ENCODE results near the gene ZNRF1. TPM values are rescaled to one million over a fixed set of nuclear protein-coding genes. Genes with fewer than 3 reads are reported as not detected.

The ZNRF1 gene
- total and polyA plus RNA-seq, 7 donors = 10.6 to 33.0 (median 16.9) TPM

- Histone ChIP-seq H3K9me3 (no peaks in the 10 kb centered on the region), H3K4me3 (no peak overlapping the region), H3K27ac (peak overlapping the region; percentile 61 to 76 (median 74)), H3K4me1 (peaks cover 0 to 34% (median 25%) of the 10 kb centered on the region in 4 donors), H3K36me3 (no peaks in the 10 kb centered on the region), H3K27me3 (no peaks in the 10 kb centered on the region)
- intact Hi-C loops (cut with DNase I) = no loop called here
- DNase-seq = no peak
- TF ChIP-seq EP300 (IDR thresholded peaks at IDR 0.05) (no peak), POLR2A (IDR thresholded peaks at IDR 0.05) (no peak), CTCF (IDR thresholded peaks at IDR 0.05) (no peak), POLR2AphosphoS5 (IDR thresholded peaks at IDR 0.05) (no peak)
- WGBS, 2 donors = 94 to 95% methylated on average over 6 of the region's 6 CpGs
These were observed 28.9 kb downstream of the ZNRF1 start for GRCh38 chr16:75027520-75028300.

GRCh38 chr16:75028544-75029135 is 29.8 kb downstream of the ZNRF1 start:
- TF ChIP-seq POLR2AphosphoS5 (IDR thresholded peaks at IDR 0.05) (no peak), POLR2A (IDR thresholded peaks at IDR 0.05) (no peak), EP300 (IDR thresholded peaks at IDR 0.05) (no peak)
- 79 to 93% methylated on average over 4 of the region's 4 CpGs for WGBS, 2 donors
- Histone ChIP-seq H3K4me3 (no peak overlapping the region), H3K9me3 (no peaks in the 10 kb centered on the region), H3K27me3 (no peaks in the 10 kb centered on the region), H3K27ac (no peak overlapping the region), H3K4me1 (peaks cover 0 to 34% (median 25%) of the 10 kb centered on the region in 4 donors), H3K36me3 (no peaks in the 10 kb centered on the region)
- DNase-seq = no peak
- intact Hi-C loops (cut with DNase I) = no loop called here

GRCh38 chr16:75029854-75030253 is 31.0 kb downstream of the ZNRF1 start:
- TF ChIP-seq POLR2AphosphoS5 (IDR thresholded peaks at IDR 0.05) = no peak
- TF ChIP-seq CTCF (IDR thresholded peaks at IDR 0.05) = no peak
- TF ChIP-seq POLR2A (IDR thresholded peaks at IDR 0.05) = no peak
- no peak for TF ChIP-seq EP300 (IDR thresholded peaks at IDR 0.05)
- Histone ChIP-seq H3K27ac (no peak overlapping the region), H3K9me3 (no peaks in the 10 kb centered on the region), H3K4me3 (no peak overlapping the region), H3K27me3 (no peaks in the 10 kb centered on the region), H3K36me3 (no peaks in the 10 kb centered on the region), H3K4me1 (peaks cover 0 to 30% (median 23%) of the 10 kb centered on the region in 4 donors)
- no peak for DNase-seq
- intact Hi-C loops (cut with DNase I) = no loop called here

GRCh38 chr16:75032655-75033054 is 33.8 kb downstream of the ZNRF1 start:
- TF ChIP-seq EP300 (IDR thresholded peaks at IDR 0.05) = no peak
- TF ChIP-seq POLR2AphosphoS5 (IDR thresholded peaks at IDR 0.05) = no peak
- no peak for TF ChIP-seq POLR2A (IDR thresholded peaks at IDR 0.05)
- TF ChIP-seq CTCF (IDR thresholded peaks at IDR 0.05) = no peak
- no peak overlapping the region for H3K27ac ChIP-seq
- no peaks in the 10 kb centered on the region for H3K9me3 ChIP-seq
- H3K36me3 ChIP-seq = no peaks in the 10 kb centered on the region
- intact Hi-C loops (cut with DNase I) = no loop called here
- H3K27me3 ChIP-seq = no peaks in the 10 kb centered on the region
- H3K4me3 ChIP-seq = no peak overlapping the region
- H3K4me1 ChIP-seq = peaks cover 0 to 6% (median 2%) of the 10 kb centered on the region in 4 donors
- DNase-seq = no peak

- Histone ChIP-seq H3K4me3 (no peak overlapping the region), H3K36me3 (no peaks in the 10 kb centered on the region), H3K4me1 (no peaks in the 10 kb centered on the region), H3K9me3 (peaks cover 0 to 5% (median 0%) of the 10 kb centered on the region in 4 donors), H3K27ac (no peak overlapping the region), H3K27me3 (no peaks in the 10 kb centered on the region)
- TF ChIP-seq POLR2AphosphoS5 (IDR thresholded peaks at IDR 0.05) (no peak), CTCF (IDR thresholded peaks at IDR 0.05) (no peak), POLR2A (IDR thresholded peaks at IDR 0.05) (no peak), EP300 (IDR thresholded peaks at IDR 0.05) (no peak)
- DNase-seq = no peak
- WGBS, 2 donors = 88% methylated on average over 9 of the region's 9 CpGs
- intact Hi-C loops (cut with DNase I) = no loop called here
These were observed 36.7 kb downstream of the ZNRF1 start for GRCh38 chr16:75035410-75035968.
